COLO668 (cell line): ENCODE measurements around the gene FRMD6.
A peak's percentile ranks its signal among the peaks of the same experiment; 100 is the strongest.
"Not testable (repeated sequence)": the region's sequence is repeated elsewhere in the genome, so short reads cannot be mapped to it uniquely, and the experiment has no call there.

Experiments
- DNase-seq: peaks from one replicate; lab custom pipeline; 2025; ENCODE audit not compliant: unreplicated experiment; lab: John Stamatoyannopoulos, UW

The FRMD6 gene

DNA sequence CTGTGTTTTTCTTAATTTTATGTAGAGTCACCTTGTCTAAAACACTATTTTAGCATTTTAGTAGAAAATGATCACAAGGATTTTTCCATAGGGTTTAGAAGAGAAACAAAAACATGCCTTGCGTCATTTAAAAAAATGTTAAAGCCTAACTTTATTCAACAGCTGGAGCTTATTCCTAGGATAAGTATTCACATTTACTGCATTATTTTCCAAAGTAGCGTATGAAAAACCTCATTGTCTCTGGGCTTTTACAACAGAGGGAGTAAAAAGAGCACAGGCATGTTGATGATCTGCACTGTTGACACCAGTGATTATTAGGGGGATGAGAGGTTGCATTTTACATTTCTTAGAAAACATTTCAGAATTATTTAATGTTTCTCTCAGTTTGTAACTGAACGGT is 66.1 kb downstream of the FRMD6 start:
- no peak for DNase-seq

DNA sequence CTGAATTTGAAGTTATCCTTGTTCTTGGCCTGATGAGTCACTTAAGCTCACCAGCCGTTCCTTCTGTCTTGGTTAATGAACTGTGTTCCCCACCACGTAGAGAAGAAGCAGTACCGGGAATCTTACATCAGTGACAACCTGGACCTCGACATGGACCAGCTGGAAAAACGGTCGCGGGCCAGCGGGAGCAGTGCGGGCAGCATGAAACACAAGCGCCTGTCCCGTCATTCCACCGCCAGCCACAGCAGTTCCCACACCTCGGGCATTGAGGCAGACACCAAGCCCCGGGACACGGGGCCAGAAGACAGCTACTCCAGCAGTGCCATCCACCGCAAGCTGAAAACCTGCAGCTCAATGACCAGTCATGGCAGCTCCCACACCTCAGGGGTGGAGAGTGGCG is 68.2 kb downstream of the FRMD6 start:
- no peak for DNase-seq

DNA sequence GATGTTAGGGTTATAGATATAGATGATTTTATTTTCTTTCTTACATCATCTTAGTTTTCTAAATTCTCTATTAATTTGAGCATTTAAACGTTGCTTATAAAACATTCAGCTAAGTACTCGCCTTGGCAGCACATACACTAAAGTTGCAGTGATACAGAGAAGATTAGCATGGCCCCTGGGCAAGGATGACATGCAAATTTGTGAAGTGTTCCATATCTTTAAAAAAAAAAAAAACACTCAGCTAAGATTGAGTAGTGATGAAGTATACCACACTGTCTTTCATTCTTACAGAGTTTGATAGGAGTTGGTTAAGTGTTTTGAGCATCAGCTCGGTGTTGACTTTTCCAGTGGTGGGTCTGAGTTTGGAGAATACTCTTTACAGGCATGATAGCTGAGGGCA is 72.3 kb downstream of the FRMD6 start:
- DNase-seq = no peak

GRCh38 chr14:51724650-51725049 is 72.9 kb downstream of the FRMD6 start:
- no peak for DNase-seq

GRCh38 chr14:51725061-51725460 is 73.4 kb downstream of the FRMD6 start:
- DNase-seq = no peak

DNA sequence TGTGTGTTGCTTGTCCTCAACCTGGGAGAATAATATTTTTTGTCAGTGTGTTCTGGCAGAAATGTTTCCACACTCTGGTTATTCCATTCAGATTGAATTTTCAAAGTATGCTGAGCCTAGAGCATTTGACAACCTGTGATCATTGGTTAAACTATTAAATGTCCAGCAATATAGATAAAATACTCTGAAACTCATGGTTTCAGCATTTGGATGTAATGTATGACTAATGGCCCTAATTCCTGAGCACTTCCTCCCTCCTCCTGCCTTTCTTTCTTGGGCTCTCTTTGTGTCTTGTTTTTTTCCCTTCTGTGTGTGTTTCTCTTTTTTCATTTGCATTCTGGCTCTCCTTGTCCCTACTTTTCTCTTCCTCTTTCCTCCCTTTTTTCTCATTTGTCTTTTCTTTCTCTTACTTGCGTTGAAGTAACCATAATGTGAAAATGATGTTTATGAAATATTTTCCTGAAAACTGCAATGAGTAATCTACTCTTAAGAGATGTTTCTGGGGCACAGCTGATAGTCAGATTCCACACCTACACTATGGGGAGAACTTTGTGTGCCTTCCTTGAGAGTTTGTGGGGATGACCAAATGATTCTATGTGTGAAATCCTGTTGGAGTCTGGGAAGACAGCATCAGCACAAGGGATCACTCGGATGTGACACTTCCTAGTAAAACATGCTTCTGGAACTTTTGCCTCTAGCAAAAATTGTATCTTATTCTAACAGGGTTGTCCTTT is 74.6 kb downstream of the FRMD6 start:
- no peak for DNase-seq

- no peak for DNase-seq
Observed at GRCh38 chr14:51727526-51727925, 75.8 kb downstream of the FRMD6 start.

DNA sequence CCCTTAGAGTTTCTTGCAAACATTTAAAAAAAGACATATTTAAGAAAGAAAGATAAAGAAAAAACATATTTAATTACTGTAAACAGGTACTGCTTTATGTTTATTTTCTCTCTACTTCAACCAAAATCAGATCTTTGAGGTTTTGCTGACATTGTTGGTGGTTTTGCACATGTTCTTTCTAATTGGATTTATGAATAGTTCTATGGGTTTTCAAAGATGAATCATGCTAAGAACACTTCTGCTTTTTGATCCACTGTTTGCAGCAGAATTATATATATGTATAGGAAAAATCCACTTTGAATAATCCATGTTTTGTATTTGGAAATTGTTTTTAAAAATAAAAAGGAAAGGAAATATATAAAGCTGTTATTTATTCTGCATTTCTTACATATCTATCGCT is 78.4 kb downstream of the FRMD6 start:
- DNase-seq = no peak

DNA sequence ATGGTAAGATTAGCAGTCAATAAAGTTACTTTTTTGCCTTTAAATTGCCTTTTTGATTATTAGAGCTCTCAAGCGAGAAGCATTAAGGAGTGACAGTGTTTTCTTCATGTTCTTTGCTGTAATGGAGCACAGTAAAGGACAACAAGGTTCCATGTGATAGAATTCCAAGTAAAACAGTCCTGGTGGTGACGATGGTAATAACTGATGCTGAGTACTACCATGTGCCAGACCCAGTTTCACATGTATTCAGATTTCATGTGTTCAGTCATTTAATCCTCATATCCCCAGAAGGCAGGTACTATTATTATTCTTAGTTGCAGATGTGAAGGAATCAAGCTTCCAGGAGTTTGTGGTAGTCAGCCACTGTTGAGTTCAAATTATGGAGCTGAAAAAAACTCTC is 79.0 kb downstream of the FRMD6 start:
- no peak for DNase-seq

DNA sequence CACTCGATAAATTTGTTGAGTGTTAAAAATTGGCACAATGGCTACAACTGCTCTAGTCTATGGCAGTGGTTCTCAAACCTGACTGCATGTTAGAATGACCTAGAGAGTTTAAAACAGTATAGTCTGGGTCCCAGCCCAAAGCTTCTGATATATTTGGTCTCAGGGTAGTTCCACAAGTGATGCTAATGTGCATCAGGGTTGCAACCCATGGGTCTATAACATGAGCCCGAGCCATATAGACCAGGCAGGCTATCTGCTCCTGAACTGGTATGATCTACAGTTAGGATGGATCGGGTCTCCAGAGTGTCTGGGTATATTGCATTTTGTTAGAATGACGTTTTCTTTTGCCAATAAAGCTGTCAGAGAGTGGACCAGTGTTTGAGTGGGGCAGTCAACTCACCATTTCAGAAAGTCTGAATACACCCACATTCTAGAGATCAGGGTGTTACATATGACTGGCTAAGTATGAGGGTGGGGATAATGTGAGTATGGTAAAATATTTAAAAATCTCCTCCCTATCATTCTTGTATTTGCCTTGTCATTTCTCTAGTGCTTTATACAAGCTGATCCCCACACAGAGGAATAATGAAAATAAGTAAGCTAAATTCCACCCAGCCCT is 80.9 kb downstream of the FRMD6 start:
- DNase-seq = no peak

DNA sequence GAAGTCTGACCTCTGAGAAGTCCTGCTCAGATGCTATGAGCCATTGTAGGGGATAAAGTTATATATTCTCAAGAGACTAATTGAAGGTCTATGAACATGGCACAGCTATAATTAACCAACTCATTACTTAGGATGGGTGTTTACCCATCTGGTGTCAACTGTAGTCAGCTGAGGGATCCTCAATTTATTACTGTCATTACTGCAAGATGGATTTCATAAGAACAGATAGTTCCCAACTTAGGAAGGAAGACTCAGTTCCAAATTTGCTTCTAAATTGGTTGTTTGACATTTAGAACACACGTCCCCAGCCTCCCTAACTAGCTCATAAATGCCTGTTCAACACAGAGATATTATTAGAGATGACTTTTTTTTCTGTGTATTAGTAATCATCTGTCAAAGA is 81.4 kb downstream of the FRMD6 start:
- DNase-seq = no peak

DNA sequence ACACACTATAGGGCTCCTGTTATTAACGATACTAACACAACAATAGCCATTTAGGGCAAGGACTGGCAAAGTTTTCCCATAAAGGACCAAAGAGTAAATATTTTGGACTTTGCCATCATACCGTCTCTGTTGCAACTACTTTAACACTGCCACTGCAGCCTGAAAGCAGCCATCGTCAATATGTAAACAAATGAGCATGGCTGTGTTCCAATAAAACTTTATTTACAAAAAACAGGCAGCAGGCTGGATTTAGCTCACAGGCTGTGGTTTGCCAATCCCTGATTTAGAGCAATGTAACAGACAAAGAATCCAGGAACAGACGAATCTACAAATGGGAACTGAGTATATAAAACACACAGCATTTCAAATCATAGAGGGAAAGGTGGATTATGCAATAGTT is 84.1 kb downstream of the FRMD6 start:
- DNase-seq = no peak

DNA sequence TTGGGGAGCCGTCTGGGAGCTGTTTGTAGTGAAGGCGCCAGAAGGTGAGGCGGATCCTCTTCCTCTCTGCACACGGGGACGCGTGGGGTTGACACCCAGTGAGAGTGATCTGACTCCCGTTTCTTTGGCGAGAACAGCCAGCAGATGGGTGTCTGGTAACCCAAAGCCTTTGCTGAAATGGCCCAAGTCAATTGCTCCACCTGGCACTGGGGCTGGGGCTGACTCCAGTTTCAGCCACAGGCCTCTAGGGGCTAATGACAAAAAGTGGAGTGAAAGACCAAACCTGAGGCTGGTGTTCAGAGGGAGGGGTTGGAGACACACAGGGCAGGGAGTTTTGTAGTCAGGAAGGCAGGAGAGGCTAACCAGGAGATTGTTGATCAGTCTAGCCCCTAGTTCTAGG is 87.0 kb downstream of the FRMD6 start:
- peak; percentile 30 for DNase-seq

DNA sequence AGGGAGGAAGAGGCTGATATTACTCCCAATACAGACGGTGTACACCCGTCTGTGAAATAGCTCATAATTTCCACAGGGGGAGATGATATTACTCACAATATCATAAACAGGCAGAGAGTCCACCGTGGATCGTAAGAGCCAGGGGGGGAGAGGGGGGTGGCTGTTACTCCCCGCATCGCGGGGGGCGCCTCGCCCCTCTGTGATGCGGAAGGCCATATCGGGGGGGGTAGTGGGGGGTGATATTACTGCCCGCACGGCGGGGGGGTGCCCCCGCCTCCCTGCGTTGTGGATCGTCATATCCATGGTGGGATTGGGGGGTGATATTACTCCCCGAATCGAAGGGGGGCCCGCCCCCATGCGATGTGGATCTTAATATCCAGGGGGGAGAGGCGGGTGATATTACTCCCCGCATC is 91.9 kb downstream of the FRMD6 start:
- no peak for DNase-seq

DNA sequence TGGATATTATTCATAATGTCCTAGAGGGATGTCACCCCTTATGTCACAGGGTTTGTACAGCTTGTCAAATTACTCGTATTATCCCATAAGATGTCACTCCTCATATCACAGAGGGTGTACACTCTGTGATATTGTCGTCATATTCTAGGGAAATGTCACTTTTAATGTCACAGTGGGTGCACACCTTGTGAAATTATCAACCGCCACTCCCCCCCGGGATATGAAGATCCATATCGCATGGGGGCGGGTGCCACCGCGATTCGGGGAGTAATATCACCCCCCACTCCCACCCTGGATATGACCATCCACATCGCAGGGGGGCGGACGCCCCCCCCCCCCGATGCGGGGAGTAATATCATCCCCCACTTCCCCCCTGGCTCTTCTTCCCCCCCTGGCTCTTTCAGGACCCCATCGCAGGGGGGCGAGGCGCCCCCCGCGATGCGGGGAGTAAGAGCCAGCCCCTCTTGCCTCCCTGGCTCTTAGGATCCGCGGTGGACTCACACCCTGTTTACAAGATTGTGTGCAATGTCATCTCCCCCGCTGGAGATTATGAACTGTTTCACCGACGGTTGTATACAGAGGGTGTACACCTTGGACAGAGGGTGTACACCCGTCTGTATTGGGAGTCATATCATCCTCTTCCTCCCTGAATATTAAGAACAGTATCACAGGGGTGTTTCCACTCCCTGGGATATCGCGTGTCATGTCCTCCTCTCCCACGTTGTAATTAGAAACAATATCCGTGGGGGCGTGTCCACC is 92.8 kb downstream of the FRMD6 start:
- peak; percentile 21 for DNase-seq

DNA sequence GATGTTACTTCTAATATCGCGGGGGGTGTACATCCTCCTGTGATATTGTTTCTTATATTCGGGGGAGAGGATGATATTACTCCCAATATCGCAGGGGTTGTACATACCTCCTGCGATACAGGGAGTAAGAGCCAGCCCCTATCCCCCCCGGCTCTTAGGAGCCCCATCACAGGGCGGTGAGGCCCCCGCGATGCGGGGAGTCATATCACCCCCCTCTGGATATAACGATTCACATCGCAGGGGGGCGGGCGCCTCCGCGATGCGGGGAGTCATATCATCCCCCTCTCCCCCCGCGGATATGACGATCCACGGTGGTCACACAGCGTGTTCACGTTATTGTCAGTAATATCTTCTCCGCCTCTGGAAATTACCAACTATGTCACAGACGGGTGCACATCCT is 95.1 kb downstream of the FRMD6 start:
- not testable (repeated sequence) for DNase-seq

DNA sequence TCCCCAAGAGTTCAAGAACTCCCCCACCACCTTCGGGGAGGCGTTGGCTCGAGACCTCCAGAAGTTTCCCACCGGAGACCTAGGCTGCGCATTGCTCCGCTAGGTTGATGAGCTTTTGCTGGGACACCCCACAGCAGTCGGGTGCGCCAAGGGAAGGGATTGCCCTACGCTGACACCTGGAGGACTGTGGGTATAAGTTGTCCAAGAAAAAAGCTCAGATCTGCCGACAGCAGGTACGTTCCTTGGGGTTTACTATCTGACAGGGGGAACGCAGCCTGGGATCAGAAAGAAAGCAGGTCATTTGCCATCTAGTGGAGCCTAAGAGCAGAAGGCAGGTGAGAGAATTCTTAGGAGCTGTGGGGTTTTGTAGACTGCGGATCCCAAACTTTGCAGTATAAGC is 98.8 kb downstream of the FRMD6 start:
- no peak for DNase-seq

DNA sequence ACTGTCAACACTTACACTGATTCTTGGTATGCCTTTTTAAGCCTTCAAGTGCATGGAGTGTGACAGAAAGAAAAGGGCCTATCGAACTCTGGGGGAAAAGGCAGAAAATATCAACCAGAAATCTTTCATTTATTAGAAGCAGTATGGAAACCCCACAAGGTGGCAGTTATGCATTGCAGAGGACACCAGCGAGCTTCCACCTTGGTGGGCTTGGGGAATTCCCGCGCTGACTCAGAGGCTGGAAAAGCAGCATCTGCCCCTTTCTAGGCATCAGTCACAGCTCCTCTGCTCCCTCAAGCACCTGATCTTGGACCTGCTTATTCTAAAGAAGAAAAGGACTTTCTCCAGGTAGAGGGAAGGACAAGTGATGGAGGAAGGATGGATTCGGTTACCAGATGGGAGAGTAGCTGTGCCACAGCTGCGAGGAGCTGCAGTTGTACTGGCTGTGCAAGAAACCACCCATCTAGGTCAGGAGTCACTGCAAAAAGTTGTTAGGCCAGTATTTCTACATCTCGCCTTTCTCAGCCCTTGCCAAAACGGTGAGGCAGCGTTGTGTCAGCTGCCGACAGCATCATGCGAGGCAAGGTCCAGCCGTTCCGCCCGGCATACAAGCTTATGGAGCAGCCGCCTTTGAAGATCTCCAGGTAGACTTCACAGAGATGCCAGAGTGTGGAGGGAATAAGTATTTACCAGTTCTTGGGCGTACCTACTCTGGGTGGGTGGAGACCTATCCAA is 100.1 kb downstream of the FRMD6 start:
- not testable (repeated sequence) for DNase-seq

- not testable (repeated sequence) for DNase-seq
Observed at GRCh38 chr14:51757756-51758155, 106.0 kb downstream of the FRMD6 start.

- no peak for DNase-seq
Observed at GRCh38 chr14:51759950-51760349, 108.2 kb downstream of the FRMD6 start.

DNA sequence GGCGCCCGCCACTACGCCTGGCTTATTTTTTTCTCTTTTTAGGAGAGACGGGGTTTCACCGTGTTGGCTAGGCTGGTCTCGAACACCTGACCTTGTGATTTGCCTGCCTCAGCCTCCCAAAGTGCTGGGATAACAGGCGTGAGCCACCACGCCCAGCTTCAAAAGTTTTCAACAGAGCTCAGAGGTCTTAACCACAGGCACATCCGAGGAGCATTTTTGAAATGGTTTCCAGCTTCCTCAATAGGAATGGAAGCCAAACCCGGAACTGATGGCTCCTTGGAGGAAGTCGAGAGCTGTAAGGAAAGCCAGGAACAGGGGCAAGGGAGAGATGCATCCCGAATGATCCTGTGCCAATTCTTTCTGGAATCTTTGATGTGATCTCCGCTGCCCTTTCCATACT is 114.0 kb downstream of the FRMD6 start:
- DNase-seq = not testable (repeated sequence)
